Measurements from ENCODE around the gene PIK3R2.

The PIK3R2 gene

DNA sequence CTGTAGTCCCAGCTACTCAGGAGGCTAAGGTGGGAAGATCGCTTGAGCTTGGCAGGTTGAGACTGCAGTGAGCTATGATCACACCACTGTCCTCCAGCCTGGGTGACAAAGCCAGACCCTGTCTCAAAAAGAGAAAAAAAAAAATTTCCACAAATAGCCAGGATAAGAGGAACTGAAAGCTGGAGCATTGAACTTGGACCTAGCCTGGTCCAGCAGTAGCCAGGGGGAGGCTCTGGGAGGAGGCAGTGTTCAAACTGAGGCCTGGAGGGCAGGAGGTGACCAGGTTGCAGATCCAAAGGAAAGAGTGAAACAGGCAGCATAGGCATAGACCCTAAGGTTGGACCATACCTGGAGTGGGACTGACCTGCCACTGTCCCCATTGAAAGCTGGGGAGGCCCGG is 26.9 kb upstream of the PIK3R2 start:
- DNase-seq = no peak

DNA sequence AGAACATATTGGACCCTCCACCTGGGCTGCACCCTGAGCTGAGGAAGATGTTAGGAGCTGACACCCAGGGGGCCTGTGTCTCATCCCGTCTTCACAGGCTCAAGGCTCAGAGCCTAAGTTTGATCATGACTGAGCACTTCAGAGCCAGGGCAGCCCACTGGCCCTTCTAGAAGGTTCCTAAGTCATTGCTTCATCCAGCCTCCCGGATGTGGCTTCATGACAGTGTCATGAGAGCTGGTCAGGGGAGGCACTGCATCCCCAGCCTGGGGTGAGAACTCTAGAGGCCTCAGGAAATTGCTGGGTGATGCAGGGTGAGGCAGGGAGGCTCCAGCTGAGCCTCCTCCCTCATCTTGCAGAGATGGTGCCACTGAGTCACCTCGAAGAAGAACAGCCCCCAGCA is 24.9 kb upstream of the PIK3R2 start:
- no peak for DNase-seq

DNA sequence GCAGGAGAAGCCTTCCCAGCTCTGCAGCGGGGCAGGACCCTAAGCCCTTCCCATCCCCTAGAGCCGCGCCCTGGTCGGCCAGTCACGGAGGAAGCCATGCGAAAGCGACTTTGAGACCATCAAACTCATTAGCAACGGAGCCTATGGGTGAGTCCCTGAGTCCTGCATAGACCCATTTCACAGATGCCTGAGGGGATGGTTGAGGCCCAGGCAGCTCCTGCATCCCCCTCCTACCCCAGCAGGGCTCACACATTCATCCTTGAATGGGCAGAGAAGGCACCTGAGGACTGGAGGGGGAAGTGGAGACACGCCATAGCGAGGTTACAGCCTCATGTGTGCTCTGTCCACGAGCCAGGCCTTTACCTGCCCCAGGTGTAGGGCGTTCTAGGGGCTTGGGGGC is 24.2 kb upstream of the PIK3R2 start:
- no peak for DNase-seq

DNA sequence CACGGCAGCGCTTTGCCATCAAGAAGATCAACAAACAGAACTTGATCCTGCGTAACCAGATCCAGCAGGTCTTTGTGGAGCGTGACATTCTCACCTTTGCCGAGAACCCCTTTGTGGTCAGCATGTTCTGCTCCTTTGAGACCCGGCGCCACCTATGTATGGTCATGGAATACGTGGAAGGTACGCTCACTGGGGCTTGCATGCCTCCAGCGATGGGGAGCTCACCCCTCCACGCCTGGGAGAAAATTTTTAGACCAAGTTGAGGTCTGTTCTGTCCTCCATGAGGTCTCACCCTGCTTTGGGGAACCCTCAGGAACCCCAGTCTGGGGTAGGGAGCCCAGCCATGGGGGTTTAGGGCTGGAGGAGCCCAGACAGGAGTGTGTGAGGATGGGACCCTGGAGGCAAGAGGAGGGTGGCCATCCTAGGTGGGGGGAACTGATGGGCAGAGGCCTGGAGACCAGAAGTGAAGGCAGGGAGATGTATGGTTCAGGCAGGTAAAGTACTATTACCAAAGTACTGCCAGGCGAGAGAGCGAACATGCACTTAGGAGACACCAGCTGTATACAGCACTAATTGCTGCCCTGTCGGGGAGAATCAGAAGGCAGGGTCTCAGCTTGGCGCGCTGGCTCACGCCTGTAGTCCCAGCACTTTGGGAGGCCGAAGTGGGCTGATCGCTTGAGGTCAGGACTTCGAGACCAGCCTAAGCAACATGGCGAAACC is 22.3 kb upstream of the PIK3R2 start:
- DNase-seq = no peak

DNA sequence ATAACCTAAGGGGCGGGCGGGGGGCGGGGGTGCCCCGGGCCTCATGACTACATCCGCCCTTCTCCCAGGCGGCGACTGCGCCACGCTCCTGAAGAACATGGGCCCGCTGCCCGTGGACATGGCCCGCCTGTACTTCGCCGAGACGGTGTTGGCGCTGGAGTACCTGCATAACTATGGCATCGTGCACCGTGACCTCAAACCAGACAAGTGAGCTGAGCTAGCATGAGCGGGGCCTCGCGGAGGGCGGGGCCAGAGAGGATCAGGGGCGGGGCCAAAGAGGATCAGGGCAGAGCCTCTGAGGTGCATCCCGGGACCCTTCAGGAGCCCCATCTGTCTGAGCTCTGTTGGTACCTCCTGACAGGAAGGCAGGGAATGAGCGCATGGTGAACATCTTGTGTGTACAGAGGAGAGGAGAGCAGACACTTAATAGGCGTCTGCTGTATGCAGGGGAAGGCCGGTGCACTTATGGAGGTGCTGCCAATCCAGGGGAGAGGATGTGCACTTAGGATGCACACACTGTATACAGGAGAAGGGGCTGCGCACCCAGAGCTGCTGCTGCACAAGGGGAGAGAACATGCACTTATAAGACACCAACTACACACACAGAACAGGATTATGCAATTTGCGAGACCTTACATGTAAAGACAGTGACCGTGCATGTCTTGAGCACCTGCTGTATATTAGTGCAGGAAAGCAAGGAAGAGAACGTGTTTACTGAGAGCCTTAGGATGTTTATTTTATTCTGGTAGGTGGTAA is 20.9 kb upstream of the PIK3R2 start:
- DNase-seq = peak; percentile 84

DNA sequence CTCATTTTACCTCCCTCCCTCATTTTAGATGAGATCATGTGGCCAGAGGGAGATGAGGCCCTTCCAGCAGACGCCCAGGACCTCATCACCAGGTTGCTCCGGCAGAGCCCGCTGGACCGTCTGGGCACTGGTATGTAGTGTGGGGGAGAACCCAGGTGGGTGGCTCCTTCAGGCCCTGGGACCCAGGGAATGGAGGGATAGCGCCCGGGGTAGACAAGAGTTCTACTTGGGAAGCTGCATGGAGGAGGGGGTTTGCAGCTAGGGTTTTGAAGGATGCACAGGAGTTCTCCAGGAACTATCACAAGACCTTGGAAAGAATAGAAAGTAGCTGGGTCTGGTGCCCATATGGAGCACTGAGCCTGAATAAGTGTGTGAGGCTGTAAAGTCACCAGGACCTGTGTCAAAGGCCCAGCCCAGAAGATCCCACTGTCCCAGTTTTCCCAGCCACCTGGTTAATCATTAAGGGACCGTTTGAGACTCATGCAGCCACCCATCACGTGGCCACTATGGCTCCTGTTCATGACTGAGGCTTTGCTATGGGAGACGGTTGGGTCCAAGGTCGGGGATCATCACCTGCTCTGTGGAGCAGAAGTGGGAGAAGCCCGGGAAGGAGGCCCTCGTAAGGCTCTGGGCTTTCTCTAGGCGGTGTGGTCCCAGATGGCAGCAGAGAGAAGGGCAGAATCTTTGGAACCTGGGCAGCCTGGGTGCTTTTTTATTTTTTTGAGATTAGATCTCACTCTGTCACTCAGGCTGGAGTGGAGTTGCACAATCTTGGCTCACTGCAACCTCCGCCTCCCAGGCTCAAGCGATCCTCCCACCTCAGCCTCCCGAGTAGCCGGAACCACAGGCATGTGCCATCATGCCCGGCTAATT is 17.0 kb upstream of the PIK3R2 start:
- no peak for DNase-seq

DNA sequence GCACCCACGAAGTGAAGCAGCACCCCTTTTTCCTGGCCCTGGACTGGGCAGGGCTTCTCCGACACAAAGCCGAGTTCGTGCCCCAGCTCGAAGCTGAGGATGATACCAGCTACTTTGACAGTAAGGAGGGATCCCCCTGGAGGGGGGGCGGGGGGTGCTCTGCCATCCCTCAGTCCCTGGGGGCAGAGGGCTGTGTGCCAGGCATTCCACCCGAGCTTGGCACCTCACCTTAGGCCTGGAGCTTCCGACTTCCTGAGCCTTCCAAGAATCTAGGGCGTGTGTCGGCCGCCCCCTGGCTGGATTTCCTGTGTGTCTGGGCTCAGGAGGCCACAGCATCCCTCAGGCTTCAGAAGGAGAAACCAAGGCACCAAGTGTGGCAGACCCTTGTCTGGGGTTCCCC is 15.7 kb upstream of the PIK3R2 start:
- DNase-seq = no peak

DNA sequence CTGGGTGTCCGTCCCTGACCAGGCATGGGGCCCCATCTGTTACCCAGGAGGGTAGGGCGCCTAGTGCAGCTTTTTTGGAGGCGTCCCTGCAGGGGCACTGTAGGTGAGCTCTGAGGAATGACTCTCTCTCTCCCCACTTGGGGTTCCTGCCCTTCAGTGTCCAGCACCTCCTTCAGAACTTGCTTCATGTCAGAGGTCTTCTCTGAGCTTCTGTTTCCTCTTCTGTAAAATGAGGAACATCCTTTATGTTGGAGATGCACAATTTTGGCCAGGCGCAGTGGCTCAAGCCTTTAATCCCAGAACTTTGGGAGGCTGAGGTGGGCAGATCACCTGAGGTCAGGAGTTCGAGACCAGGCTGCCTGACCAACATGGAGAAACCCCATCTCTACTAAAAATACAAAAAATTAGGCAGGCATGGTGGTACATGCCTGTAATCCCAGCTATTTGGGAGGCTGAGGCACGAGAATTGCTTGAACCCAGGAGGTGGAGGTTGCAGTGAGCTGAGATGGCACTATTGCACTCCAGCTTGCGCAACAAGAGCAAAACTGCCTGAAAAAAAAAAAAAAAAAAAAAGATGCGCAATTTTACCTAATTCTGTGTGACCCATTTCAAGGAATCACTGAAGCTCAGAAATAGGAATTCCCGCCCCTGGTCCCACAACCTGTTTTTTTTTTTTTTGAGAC is 15.2 kb upstream of the PIK3R2 start:
- DNase-seq = no peak

DNA sequence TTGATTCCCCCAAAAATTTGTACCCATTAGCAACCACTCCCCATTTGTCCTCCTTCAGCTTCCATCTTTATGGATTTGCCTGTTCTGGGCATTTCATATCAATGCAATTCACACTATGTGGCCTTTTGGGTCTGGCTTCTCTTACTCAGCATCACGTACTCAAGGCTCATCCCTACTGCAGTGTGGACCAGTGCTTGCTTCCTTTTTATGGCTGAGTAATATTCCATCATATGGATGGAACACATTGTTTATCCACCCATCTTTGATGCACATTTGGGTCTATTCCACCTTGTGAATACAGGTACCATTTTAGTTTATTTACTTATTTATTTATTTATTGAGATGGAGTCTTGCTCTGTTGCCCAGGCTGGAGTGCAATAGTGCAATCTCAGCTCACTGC is 12.5 kb upstream of the PIK3R2 start:
- no peak for DNase-seq

DNA sequence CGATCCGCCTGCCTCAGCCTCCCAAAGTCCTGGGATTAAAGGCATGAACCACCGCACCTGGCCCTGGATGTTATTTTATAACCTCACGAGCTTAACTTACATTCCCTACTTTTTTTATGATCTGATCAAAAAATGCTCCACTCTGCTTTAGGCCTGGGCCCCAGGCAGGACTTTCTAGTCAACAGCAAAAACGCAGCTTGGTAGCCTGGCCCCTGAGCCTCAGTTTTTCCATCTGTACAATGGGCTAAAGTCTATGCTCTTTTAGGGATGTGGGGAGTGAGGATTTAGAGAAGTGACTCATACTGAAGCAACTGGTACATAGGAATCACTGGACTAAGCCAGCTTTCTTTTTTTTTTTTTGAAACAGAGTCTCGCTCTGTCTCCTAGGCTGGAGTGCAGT is 11.9 kb upstream of the PIK3R2 start:
- DNase-seq = no peak

DNA sequence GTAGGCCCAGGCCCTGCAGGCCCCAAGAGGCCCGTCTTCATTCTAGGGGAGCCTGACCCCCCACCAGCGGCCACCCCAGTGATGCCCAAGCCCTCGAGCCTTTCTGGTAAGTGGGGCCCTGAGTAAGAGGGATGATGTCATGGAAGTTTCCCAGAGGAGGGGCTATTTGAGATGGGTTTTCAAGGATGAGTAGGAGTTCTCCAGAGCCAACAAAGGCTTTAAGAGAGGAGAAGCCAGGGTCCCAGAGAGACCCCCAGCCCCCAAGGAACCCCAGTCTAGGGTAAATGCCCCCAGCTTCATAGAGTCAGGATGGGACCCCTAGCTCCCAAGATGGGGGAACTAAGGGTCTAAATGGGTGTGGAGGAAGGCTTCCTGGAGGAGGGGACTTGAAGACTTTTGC is 9.1 kb upstream of the PIK3R2 start:
- DNase-seq = no peak

DNA sequence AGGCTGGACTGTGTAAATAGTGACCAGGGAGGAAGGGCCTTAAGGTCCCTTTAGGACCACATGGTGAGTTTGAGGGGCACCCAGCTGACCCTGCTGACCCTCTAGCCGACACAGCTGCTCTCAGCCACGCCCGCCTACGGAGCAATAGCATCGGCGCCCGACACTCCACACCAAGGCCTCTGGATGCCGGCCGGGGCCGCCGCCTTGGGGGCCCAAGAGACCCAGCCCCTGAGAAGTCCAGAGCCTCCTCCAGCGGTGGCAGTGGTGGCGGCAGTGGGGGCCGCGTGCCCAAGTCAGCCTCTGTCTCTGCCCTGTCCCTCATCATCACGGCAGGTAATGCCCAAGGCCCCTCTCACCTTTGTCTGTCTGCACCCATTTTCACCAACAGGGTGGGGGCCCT is 8.6 kb upstream of the PIK3R2 start:
- DNase-seq = no peak

DNA sequence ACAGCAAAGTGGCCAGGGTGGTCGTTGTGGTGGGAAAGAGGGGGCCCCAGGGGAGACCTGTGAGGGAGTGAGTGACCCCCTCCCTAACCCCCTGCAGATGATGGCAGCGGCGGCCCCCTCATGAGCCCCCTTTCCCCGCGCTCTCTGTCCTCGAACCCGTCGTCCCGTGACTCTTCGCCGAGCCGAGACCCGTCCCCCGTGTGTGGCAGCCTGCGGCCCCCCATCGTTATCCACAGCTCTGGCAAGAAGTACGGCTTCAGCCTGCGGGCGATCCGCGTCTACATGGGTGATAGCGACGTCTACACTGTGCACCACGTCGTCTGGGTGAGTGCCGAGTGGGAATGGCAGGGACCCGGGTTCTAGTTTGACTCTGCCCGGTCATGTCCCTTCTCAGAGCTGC is 8.1 kb upstream of the PIK3R2 start:
- DNase-seq = no peak

DNA sequence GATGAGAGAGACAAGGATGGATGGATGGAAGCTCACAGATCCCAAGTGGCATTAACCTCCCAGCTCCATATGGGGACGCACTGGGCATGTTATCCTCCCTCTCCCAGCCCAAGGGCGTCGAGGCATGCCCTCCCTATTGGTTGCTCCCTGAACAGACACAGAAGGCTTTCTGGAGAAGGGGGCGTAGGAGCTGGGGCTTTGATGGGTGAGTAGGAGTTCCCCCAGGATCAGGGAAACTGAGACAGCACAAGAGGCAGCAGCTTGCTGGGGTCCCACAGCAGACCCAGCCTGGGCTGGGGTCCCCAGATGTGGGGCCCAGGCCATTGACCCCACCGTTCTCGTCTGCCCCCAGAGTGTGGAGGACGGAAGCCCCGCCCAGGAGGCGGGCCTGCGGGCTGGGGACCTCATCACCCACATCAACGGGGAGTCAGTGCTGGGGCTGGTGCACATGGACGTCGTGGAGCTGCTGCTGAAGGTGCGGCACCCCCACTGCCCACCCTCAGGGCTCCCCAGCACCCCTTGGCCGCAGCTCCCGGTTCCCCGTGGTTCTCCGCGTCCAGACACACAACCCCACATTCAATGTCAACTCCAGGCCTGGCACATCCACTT is 7.5 kb upstream of the PIK3R2 start:
- no peak for DNase-seq

DNA sequence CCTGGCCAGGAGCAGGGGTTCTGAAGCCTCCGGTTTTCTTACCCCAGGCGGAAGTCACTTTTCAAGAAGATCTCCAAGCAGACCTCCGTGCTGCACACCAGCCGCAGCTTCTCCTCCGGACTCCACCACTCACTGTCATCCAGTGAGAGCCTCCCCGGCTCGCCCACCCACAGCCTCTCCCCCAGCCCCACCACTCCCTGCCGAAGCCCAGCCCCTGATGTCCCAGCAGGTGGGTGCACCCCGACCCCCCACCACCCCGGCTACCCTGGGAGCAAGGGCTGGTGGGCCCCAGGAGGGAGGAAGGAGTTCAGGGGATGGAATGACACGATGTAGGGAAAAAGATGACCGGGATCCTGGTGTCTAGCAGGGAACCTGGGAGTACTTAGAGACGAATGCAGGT is 5.6 kb upstream of the PIK3R2 start:
- no peak for DNase-seq

DNA sequence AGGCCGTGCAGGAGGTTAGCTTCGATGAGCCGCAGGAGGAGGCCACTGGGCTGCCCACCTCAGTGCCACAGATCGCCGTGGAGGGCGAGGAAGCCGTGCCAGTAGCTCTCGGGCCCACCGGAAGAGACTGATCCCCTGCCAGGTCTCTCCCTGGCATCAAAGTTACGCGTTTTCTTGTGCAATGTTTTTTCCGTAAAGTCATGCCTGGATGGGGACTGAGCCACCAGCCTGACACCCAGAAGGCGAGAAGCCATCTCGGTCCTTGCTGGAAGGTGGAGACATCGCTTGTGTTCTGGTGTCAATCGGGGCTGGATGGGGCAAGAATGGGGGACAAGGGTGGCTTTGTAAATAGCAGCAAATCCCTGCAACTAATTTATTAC is 3.4 kb upstream of the PIK3R2 start:
- DNase-seq = no peak

DNA sequence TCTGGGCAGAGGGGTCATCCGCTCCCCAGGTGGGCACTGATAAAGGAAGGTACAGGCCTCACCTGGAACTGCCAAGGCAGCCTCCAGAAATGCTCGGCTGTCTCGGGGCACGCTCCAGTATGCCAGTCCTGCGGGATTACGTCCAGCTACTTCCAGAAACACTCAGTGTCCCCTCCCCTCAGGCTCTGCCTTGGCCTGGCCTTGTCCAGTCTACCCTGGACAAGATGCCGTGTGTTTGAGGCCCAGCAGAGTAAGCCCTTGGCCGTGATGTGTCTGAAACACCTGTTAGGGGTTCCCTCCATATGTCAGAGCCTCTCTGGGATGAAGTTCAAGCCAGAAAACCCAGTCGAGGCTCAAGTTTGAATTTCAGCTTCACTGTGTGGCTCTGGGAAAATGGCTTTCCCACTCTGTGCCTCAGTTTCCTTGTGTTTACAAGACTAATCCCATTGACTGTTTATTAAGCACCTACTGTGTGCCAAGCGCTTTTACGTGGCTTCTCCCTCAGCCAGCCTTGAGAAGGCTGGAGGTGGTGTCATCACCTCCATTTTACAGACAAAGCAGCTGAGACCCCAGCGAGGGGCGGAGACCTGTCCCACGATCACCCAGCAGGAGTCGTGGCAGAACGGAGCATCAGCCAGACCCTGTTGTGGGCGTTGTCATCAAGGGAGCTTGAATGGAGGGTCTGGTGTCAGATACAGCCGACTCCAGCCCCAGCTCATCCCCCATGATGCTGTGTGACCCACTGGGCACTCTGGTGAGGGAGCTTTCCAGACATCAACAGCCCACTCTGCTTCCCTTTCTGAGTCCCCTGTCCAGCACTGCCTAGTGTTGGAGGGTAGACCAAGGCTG is 2.0 kb upstream of the PIK3R2 start:
- DNase-seq = no peak

DNA sequence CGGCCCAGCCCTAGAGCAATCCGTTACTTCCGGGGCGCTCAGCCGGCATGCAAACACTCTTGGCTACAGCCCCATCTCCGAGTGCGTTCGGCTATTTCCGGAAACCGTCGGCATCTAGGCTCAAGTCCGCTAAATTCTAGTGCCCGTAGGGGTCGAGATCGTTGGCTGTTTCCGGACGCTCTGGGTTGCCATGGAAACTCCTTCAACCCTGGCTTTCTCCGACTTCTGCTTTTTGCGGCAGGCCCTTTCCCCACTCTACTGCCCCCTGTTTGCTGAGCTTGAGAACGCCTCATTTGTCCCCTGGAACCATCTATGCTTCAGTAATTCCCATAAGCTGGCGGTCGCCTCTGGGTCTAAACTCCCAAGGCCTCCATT is 534 bp upstream of the PIK3R2 start:
- DNase-seq = peak; percentile 100

DNA sequence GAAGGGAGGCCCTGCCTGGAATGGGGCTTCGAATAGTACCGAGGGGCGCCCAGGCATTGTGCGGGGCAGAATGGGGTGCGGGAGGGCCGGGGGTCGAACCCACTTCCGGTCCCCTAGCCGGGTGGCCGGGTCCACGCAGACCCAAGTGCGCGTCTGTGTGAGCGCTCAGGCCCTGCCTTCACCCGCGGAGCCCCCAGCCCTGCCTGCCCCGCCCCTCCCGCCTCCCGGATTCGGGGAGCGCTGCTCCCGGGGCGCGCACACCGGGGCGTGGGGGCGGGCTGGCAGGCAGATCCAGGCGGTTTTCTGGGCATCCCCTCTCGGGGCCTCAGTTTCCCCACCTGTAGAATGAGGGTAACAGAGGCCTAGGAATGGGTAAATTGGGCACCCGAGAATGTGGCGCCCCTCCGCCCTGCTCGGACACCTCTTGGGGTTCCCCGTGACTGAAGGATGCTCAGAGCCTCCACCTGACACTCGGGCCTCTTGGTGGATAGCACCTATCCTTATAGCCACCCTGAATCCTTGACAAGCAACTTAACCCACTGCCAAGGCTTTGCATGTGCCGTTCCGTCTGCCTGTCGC is 682 bp downstream of the PIK3R2 start:
- DNase-seq = peak; percentile 55

DNA sequence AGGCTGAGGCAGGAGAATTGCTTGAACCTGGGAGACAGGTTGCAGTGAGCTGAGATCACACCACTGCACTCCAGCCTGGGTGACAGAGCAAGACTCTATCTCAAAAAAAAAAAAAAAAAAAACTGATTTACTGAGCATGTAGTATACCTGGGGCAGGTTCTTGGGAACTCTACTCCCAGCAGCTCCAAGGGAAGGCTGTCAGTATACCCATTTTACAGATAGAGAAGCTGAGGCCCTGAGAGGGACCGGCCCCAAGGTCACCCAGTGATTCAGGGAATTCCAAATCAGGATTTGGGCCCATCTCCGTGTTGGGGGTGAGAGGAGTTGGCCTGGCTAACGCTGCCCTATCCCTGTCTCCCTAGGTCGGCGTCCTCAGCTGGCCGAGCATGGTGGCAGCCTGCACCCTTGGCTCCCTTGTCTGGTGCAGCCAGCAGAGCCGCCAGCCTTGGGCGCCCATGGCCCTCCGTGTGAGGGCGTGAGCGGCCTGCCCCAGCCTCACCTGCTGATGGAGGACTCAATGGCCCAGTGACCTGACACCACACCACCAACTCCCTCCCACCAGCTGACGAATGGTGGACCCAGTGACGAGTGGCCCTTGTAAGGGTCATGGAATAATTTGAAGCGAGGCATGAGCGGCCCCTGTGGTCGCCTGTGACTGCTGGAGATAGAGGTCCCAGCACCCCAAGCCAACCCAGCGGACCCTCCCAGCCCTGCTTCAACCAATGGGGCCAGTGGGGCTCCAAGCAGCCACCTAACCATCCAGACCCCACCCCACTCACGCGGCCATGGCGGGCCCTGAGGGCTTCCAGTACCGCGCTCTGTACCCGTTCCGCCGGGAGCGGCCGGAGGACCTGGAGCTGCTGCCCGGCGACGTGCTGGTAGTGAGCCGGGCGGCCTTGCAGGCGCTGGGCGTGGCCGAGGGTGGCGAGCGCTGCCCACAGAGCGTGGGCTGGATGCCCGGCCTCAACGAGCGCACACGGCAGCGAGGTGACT is 2.4 kb downstream of the PIK3R2 start:
- no peak for DNase-seq

Data from NCI-H82 (cell line).